AG04450 (cell line): Measurements from ENCODE around the gene HSPA1L. TPM values are rescaled to one million over a fixed set of nuclear protein-coding genes. Genes with fewer than 3 reads are reported as not detected.
"Not testable (repeated sequence)": the region's sequence is repeated elsewhere in the genome, so short reads cannot be mapped to it uniquely, and the experiment has no call there.

Experiments
- CTCF ChIA-PET: fragments of 300-600, 350-600 bp; formaldehyde crosslinking; extraction: SDS; loops from one replicate; lab custom pipeline; 2022; ENCODE audit warnings: antibody characterized with exemption, inconsistent platforms; lab: Charles Lee
- POLR2A ChIA-PET: fragments of 350-600 bp; formaldehyde crosslinking; extraction: SDS; loops from one replicate; lab custom pipeline; 2021; ENCODE audit warnings: antibody characterized with exemption, inconsistent platforms; lab: Yijun Ruan, JAX
- DNase-seq: peaks from one replicate; pipeline ENCODE4 v3.0.0-alpha.2; 2011; ENCODE audit warnings: low read depth, low spot score
- H3K27ac ChIP-seq: one replicate; pipeline ENCODE4 v1.5.1; 2012; ENCODE audit warnings: low read depth, low read length, control low read depth
- H3K27me3 ChIP-seq: one replicate; pipeline ENCODE4 v1.6.0; 2012; ENCODE audit warnings: low read length; ENCODE audit not compliant: control insufficient read depth, insufficient read depth
- H3K4me3 ChIP-seq: 2 replicates; pipeline ENCODE4 v1.5.1; 2011; ENCODE audit warnings: mild to moderate bottlenecking, low read depth, low read length, control low read depth
- H3K9me3 ChIP-seq: 2 replicates; pipeline ENCODE4 v1.5.1; 2012; ENCODE audit warnings: low read length; ENCODE audit not compliant: control insufficient read depth, insufficient read depth
- CTCF ChIP-seq: IDR thresholded peaks from 2 replicates; pipeline ENCODE4 v1.5.1; 2011; ENCODE audit warnings: low read depth, low read length, control low read depth, inconsistent platforms
- polyA plus RNA-seq: library from polyadenylated mRNA; depleted of rRNA; stranded (reverse); fragments of >200 nt; gene quantifications from 2 replicates; pipeline ENCODE4 v1.2.3, GENCODE V29; 2011

The HSPA1L gene
- polyA plus RNA-seq, 1 experiment, result 1.2 TPM

GRCh38 chr6:31861919-31862343 lies 46.8 kb upstream of the HSPA1L start:
- no peak for DNase-seq
- peak overlapping the region; percentile 92 for H3K4me3 ChIP-seq
- TF ChIP-seq CTCF, result no peak
- ChIA-PET POLR2A (interaction anchor here (1.1 to 2.0 kb wide), 2 partner anchors 25 to 34 kb away, joined by 8 to 15 read pairs; partner anchors contain the start of gene HSPA1B), CTCF (no interaction called here)
- H3K27ac ChIP-seq, result no peak overlapping the region
- no peaks in the 10 kb centered on the region; the same call in 1 of the 2 replicates for H3K9me3 ChIP-seq
- H3K27me3 ChIP-seq, result no peaks in the 10 kb centered on the region

GRCh38 chr6:31861150-31861549 lies 46.1 kb upstream of the HSPA1L start:
- ChIA-PET CTCF (no interaction called here), POLR2A (no interaction called here)
- no peak overlapping the region for H3K27ac ChIP-seq
- no peak for DNase-seq
- no peak overlapping the region for H3K4me3 ChIP-seq
- no peak for TF ChIP-seq CTCF
- H3K9me3 ChIP-seq, result no peaks in the 10 kb centered on the region; the same call in 1 of the 2 replicates
- no peaks in the 10 kb centered on the region for H3K27me3 ChIP-seq

- no peak overlapping the region for H3K27ac ChIP-seq
- no peak for TF ChIP-seq CTCF
- H3K4me3 ChIP-seq, result no peak overlapping the region
- ChIA-PET CTCF (no interaction called here), POLR2A (interaction anchor here (0.6 kb wide), 2 partner anchors 16 to 33 kb away, joined by 3 read pairs; partner anchors contain the start of gene HSPA1B)
- no peaks in the 10 kb centered on the region for H3K27me3 ChIP-seq
- H3K9me3 ChIP-seq, result no peaks in the 10 kb centered on the region; the same call in 1 of the 2 replicates
- no peak for DNase-seq
Measured at GRCh38 chr6:31860349-31860748, 45.3 kb upstream of the HSPA1L start.

- H3K4me3 ChIP-seq, result no peak overlapping the region
- ChIA-PET POLR2A (interaction anchor here (0.6 kb wide), 2 partner anchors 15 to 33 kb away, joined by 3 read pairs; partner anchors contain the start of gene HSPA1B), CTCF (no interaction called here)
- TF ChIP-seq CTCF, result no peak
- H3K27ac ChIP-seq, result no peak overlapping the region
- no peaks in the 10 kb centered on the region for H3K27me3 ChIP-seq
- DNase-seq, result no peak
- no peaks in the 10 kb centered on the region; the same call in 1 of the 2 replicates for H3K9me3 ChIP-seq
Measured at GRCh38 chr6:31859923-31860322, 44.8 kb upstream of the HSPA1L start.

- ChIA-PET CTCF (no interaction called here), POLR2A (no interaction called here)
- Histone ChIP-seq H3K4me3 (no peak overlapping the region), H3K27me3 (no peaks in the 10 kb centered on the region), H3K27ac (no peak overlapping the region), H3K9me3 (no peaks in the 10 kb centered on the region; the same call in 1 of the 2 replicates)
- no peak for TF ChIP-seq CTCF
- DNase-seq, result no peak
Measured at GRCh38 chr6:31858707-31859106, 43.6 kb upstream of the HSPA1L start.

- POLR2A ChIA-PET, result interaction anchor here (0.6 kb wide), 1 partner anchor 175 kb away, joined by 7 read pairs; no protein-coding TSS in a partner anchor
- H3K9me3 ChIP-seq, CTCF ChIA-PET, H3K4me3 ChIP-seq, H3K27ac ChIP-seq, H3K27me3 ChIP-seq, DNase-seq: not testable (repeated sequence)
Measured at GRCh38 chr6:31857774-31858173, 42.7 kb upstream of the HSPA1L start.

GRCh38 chr6:31851980-31852718 lies 37.1 kb upstream of the HSPA1L start:
- H3K27ac ChIP-seq, H3K4me3 ChIP-seq, DNase-seq, H3K9me3 ChIP-seq, H3K27me3 ChIP-seq, CTCF ChIA-PET: not testable (repeated sequence)
- POLR2A ChIA-PET, result interaction anchor here (0.9 kb wide), 1 partner anchor 23 kb away, joined by 3 read pairs; no protein-coding TSS in a partner anchor
